Measurements from ENCODE around the gene MEGF6. TPM values are rescaled to one million over a fixed set of nuclear protein-coding genes. Genes with fewer than 3 reads are reported as not detected.

MEGF6 gene
- 16.2 and 16.4 TPM in 2 replicates for total RNA-seq

GRCh38 chr1:3611170-3612019 is at the start of gene MEGF6:
Gene MEGF6, minus strand, starts transcription at chr1:3611508. Its CDS starts 240 bp downstream, at chr1:3611268.

GRCh38 chr1:3651930-3652547 is 40.7 kb upstream of the MEGF6 start, which contains the start of gene TP73:
Gene TP73, plus strand, starts transcription at chr1:3652516. Its CDS starts 29,850 bp downstream, at chr1:3682366.

GRCh38 chr1:3649342-3650247 is 38.3 kb upstream of the MEGF6 start, which contains the start of gene WRAP73:
Gene WRAP73, minus strand, starts transcription at chr1:3650103. Its CDS starts 104 bp downstream, at chr1:3649999.

GRCh38 chr1:3624200-3625136 is 13.2 kb upstream of the MEGF6 start, which contains the start of gene TPRG1L:
Gene TPRG1L, plus strand, starts transcription at chr1:3625015. Its CDS starts 58 bp downstream, at chr1:3625073.

GRCh38 chr1:3453891-3454810 is 157.2 kb downstream of the MEGF6 start, which contains the start of gene ARHGEF16:
Gene ARHGEF16, plus strand, starts transcription at chr1:3454665. Its CDS starts 8,420 bp downstream, at chr1:3463085.

Other genes with a start within 250 kb of the MEGF6 start
- 0.80 and 1.0 TPM in 2 replicates for gene ARHGEF16, start 156.8 kb downstream of the MEGF6 start, total RNA-seq
- 26.5 and 32.2 TPM in 2 replicates for gene TPRG1L, start 13.5 kb upstream of the MEGF6 start, total RNA-seq
- gene WRAP73, start 38.6 kb upstream of the MEGF6 start, total RNA-seq: 19.9 and 20.4 TPM in 2 replicates
- gene TP73, start 41.0 kb upstream of the MEGF6 start, total RNA-seq: not detected in 2 replicates
- not detected in 2 replicates for gene CCDC27, start 140.9 kb upstream of the MEGF6 start, total RNA-seq
- not detected in 2 replicates for gene SMIM1, start 161.2 kb upstream of the MEGF6 start, total RNA-seq
- 31.1 and 35.7 TPM in 2 replicates for gene LRRC47, start 185.0 kb upstream of the MEGF6 start, total RNA-seq
- 17.6 and 21.0 TPM in 2 replicates for gene CEP104, start 245.7 kb upstream of the MEGF6 start, total RNA-seq
- 7.0 and 8.5 TPM in 2 replicates for gene DFFB, start 246.0 kb upstream of the MEGF6 start, total RNA-seq